ENCODE results near the gene GPR161. TPM values are rescaled to one million over a fixed set of nuclear protein-coding genes. Genes with fewer than 3 reads are reported as not detected.

The GPR161 gene
- total and polyA plus RNA-seq, 9 of the 15 experiments (the other 6 are each of a cell fraction or from before 2014, with no cell fraction given), result 0.15 to 2.4 (median 0.76) TPM

- no peak overlapping the region for H3K4me2 ChIP-seq (ENCODE audit: insufficient read depth, low read length)
- POLR2A ChIA-PET, result interaction anchor here (0.9 to 2.0 kb wide), 4 partner anchors 9 to 547 kb away, joined by 3 to 11 read pairs (median 4); partner anchors contain the start of gene CREG1
- peaks cover 3 to 34% of the 10 kb centered on the region in 2 experiments; a peak in 4 of 5 replicates for H3K27me3 ChIP-seq (ENCODE audit: control insufficient read depth in 2 of 2, insufficient read depth in 2 of 2, low read length in 2 of 2)
- no TSS peak for BruUV-seq (replicated peaks)
- no peaks in the 10 kb centered on the region for H3K9me3 ChIP-seq (replicated peaks; ENCODE audit: control insufficient read depth, insufficient read depth, low read depth, low read length)
- no peaks in the 10 kb centered on the region for H3K79me2 ChIP-seq (ENCODE audit: control insufficient read depth, insufficient read depth, low read length)
- 25% methylated on average over 7 of the region's 7 CpGs for WGBS (ENCODE audit: insufficient coverage, low coverage, missing lambda C conversion rate)
- ATAC-seq, result no peak
- intact Hi-C loops (cut with micrococcal nuclease), result no loop called here
- DNase-seq (ENCODE audit: extremely low read depth in 1 of 4, low spot score in 3 of 4), result no peak
- CTCF ChIA-PET (ENCODE audit: low intra/inter-chr PET ratio), result no interaction called here
- H3K27ac ChIP-seq (ENCODE audit: extremely low read depth, low read depth, low read length), result no peak overlapping the region
- H3K4me3 ChIP-seq, result no peak overlapping the region
- H2AFZ ChIP-seq (ENCODE audit: low read depth, low read length), result no peak overlapping the region
- no peak overlapping the region for H3K9ac ChIP-seq (ENCODE audit: insufficient read depth in 1 of 2, low read depth in 2 of 2, low read length in 2 of 2)
- peaks cover 0 to 4% of the 10 kb centered on the region in 2 experiments; a peak in 2 of 5 replicates for H3K4me1 ChIP-seq (replicated peaks in 1 of 2; ENCODE audit: control insufficient read depth in 2 of 2, insufficient read depth in 2 of 2, low read length in 2 of 2)
- H3K9me1 ChIP-seq (ENCODE audit: control insufficient read depth, insufficient read depth, low read length), result no peaks in the 10 kb centered on the region
- H3K36me3 ChIP-seq (ENCODE audit: control insufficient read depth, insufficient read depth, low read length), result no peaks in the 10 kb centered on the region
- H4K20me1 ChIP-seq (replicated peaks; ENCODE audit: control insufficient read depth, insufficient read depth, low read length), result no peaks in the 10 kb centered on the region
- in situ Hi-C loops (cut with MboI), result no loop called here
- FAIRE-seq, result no peak
- no peak for TF ChIP-seq NFIX (CRISPR knock-in tag; IDR thresholded peaks at IDR 0.05; ENCODE audit: low read depth)
- TF ChIP-seq CCNT2 (IDR thresholded peaks at IDR 0.05; ENCODE audit: borderline replicate concordance, extremely low read depth, insufficient read length, low read depth, low read length), result no peak
- no peak for TF ChIP-seq SREBF1 (IDR thresholded peaks at IDR 0.05; ENCODE audit: borderline replicate concordance, low read depth, low read length)
- TF ChIP-seq ZNF174 (CRISPR knock-in tag; IDR thresholded peaks at IDR 0.05), result no peak
- TF ChIP-seq, protein P1, sequence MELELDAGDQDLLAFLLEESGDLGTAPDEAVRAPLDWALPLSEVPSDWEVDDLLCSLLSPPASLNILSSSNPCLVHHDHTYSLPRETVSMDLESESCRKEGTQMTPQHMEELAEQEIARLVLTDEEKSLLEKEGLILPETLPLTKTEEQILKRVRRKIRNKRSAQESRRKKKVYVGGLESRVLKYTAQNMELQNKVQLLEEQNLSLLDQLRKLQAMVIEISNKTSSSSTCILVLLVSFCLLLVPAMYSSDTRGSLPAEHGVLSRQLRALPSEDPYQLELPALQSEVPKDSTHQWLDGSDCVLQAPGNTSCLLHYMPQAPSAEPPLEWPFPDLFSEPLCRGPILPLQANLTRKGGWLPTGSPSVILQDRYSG (tag; conservative IDR thresholded peaks at IDR 0.05; ENCODE audit: low read depth), result no peak
- TF ChIP-seq U2AF1 (optimal IDR thresholded peaks at IDR 0.05; ENCODE audit: low read depth, low read length), result no peak
- TF ChIP-seq NONO (IDR thresholded peaks at IDR 0.05; ENCODE audit: low read depth in 2 of 2, low read length in 1 of 2), result no peak
- peak in 1 of 3 experiments; percentile 45 for TF ChIP-seq YY1 (IDR thresholded peaks at IDR 0.05; ENCODE audit: borderline replicate concordance in 1 of 3, control insufficient read depth in 1 of 3, extremely low read depth in 1 of 3, insufficient read depth in 3 of 3, insufficient read length in 1 of 3, insufficient replicate concordance in 2 of 3, low read depth in 1 of 3, low read length in 2 of 3)
- no peak for TF ChIP-seq ATF1 (CRISPR knock-in tag; IDR thresholded peaks at IDR 0.05)
- peak; percentile 49 for TF ChIP-seq ATF1 (tag; IDR thresholded peaks at IDR 0.05)
- TF ChIP-seq, protein P2, sequence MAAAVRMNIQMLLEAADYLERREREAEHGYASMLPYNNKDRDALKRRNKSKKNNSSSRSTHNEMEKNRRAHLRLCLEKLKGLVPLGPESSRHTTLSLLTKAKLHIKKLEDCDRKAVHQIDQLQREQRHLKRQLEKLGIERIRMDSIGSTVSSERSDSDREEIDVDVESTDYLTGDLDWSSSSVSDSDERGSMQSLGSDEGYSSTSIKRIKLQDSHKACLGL (CRISPR knock-in tag; IDR thresholded peaks at IDR 0.05; ENCODE audit: borderline replicate concordance, poor library complexity, severe bottlenecking), result no peak
- no peak for TF ChIP-seq ZEB2 (IDR thresholded peaks at IDR 0.05)
- TF ChIP-seq TGIF2 (CRISPR knock-in tag; IDR thresholded peaks at IDR 0.05), result no peak
- TF ChIP-seq STAG1 (CRISPR knock-in tag; IDR thresholded peaks at IDR 0.05; ENCODE audit: borderline replicate concordance), result no peak
- TF ChIP-seq ADNP (tag; IDR thresholded peaks at IDR 0.05), result no peak
- TF ChIP-seq ZNF511 (CRISPR knock-in tag; IDR thresholded peaks at IDR 0.05), result no peak
- no peak for TF ChIP-seq CBX3 (IDR thresholded peaks at IDR 0.05; ENCODE audit: borderline replicate concordance in 1 of 2, low read length in 2 of 2)
- TF ChIP-seq ZNF165 (CRISPR knock-in tag; IDR thresholded peaks at IDR 0.05; ENCODE audit: borderline replicate concordance), result no peak
Observed at GRCh38 chr1:168100315-168101002, 36.3 kb downstream of the GPR161 start.

All from K562 (cell line).